HG03460 (cell line): ENCODE data around the gene RARS2.
"Not testable (repeated sequence)": the region's sequence is repeated elsewhere in the genome, so short reads cannot be mapped to it uniquely, and the experiment has no call there.

ENCODE experiments used
- ATAC-seq: cut with Tn5 transposase; IDR thresholded peaks from one replicate; pipeline ENCODE4 v1.9.1; 2021; ENCODE audit not compliant: unreplicated experiment

RARS2 gene, protein sequence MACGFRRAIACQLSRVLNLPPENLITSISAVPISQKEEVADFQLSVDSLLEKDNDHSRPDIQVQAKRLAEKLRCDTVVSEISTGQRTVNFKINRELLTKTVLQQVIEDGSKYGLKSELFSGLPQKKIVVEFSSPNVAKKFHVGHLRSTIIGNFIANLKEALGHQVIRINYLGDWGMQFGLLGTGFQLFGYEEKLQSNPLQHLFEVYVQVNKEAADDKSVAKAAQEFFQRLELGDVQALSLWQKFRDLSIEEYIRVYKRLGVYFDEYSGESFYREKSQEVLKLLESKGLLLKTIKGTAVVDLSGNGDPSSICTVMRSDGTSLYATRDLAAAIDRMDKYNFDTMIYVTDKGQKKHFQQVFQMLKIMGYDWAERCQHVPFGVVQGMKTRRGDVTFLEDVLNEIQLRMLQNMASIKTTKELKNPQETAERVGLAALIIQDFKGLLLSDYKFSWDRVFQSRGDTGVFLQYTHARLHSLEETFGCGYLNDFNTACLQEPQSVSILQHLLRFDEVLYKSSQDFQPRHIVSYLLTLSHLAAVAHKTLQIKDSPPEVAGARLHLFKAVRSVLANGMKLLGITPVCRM

GRCh38 chr6:87589693-87590416 is at the start of gene RARS2, which contains the start of gene ORC3:
Gene RARS2 (minus strand): TSS chr6:87589987. CDS start chr6:87589957, 30 bp downstream.
Gene ORC3 (plus strand): TSS chr6:87590135. CDS start chr6:87590169, 34 bp downstream.
- peak; percentile 100 for ATAC-seq

GRCh38 chr6:87639373-87639772 is 49.6 kb upstream of the RARS2 start:
- no peak for ATAC-seq

- ATAC-seq, result no peak
Observed at GRCh38 chr6:87637106-87637505, 47.3 kb upstream of the RARS2 start.

DNA sequence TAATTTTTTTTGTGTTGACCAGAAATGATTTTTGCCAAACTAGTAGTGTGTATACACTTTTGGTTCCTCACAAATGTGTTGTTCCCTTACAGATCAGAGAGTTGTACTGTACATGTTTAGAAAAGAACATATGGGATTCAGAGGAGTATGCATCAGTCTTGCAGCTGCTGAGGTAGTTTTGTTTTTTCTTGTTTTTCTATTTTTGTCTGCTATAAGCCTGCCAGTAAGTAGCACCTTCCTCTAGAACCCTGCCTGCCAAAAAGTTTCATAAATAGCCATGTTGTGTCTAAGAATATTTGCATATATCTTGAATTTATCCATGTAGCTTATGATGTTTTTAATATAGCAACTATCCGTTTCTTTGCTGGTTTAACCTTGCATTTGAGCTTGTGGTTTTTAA is 46.5 kb upstream of the RARS2 start:
- no peak for ATAC-seq

GRCh38 chr6:87633851-87634250 is 44.1 kb upstream of the RARS2 start:
- no peak for ATAC-seq

- no peak for ATAC-seq
Observed at GRCh38 chr6:87630746-87631145, 41.0 kb upstream of the RARS2 start.

DNA sequence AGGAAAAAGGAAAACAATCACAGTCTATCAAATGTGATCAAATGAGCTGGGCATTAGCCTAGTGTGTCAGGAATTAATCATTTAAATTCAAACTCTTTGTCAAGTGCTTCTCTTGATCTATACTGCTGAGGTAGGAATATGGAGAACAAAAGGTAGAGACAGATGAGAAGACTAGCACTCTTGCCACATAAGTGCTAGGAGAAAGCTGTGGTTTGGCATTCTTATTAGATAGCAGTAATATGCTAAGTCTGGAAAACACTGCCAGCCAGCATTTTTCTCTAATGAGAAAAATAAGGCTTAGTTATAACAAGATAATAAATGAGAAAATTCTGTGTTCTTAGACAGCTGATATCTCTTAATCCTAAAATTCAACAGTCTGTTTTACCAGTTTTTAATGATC is 39.1 kb upstream of the RARS2 start:
- ATAC-seq, result no peak

DNA sequence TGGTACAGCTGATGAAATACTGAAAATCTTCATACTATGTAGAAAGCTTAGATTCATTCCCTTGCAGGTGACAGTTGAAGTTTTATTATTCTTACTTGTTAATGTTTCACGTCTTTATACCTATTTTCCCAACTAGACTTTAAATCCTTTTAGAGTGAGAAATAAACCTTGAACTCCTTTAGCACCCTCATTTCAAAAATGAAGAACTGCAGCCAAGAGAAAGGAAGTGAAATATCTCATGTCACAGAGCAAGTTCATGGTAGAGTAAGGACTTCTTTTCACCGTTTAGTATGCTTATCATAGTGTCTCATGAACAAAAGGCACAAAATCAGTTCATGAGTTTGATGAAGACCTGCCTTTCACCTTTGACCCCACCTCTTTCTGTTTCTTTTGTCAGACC is 38.6 kb upstream of the RARS2 start:
- ATAC-seq, result no peak

- ATAC-seq, result no peak
Observed at GRCh38 chr6:87623248-87623647, 33.5 kb upstream of the RARS2 start.

DNA sequence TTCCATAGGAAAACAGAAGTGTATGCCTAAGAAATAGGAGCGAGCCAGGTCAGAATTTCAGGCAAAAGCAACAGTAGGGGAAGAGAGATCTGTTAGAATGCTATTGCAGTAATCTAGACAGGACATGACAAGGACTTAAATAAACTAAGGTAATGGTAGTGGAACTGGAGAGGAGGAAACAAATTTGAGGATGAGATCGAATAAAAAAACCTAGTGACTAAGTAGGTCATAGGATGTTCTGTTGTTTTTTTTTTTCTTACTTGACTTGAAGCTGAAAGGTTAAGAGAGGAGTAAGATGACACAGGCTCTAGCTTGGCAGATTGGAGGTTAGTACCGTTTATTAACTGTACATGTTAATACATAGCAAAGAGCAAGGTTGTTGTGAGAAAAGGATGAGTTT is 28.7 kb upstream of the RARS2 start:
- ATAC-seq, result no peak

DNA sequence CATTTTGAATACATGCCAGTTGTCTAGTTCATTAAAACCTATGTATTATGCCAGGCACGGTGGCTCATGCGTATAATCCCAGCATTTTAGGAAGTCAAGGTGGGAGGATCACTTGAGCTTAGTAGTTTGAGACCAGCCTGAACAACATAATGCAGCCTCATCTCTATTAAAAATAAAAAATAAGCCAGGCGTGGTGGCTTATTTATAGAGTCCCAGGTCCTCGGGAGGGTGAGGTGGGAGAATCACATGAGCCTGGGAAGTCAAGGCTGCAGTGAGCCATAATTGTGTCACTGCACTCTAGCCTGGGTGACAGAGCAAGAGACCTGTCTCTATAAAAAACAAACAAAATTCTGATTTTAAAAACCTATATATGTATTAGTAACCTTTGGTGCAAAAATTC is 27.6 kb upstream of the RARS2 start:
- no peak for ATAC-seq

DNA sequence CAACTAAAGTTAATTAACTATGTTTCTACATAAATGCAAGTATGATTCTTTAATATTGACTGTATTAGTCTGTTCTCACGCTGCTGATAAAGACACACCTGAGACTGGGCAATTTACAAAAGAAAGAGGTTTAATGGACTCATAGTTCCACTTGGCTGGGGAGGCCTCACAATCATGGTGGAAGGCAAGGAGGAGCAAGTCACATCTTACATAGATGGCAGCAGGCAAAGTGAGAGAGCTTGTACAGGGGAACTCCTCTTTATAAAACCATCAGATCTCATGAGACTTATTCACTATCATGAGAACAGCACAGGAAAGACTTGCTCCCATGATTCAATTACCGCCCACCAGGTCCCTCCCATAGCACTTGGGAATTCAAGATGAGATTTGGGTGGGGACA is 23.2 kb upstream of the RARS2 start:
- not testable (repeated sequence) for ATAC-seq

- no peak for ATAC-seq
Observed at GRCh38 chr6:87608802-87609201, 19.0 kb upstream of the RARS2 start.

- ATAC-seq, result no peak
Observed at GRCh38 chr6:87606199-87606598, 16.4 kb upstream of the RARS2 start.

DNA sequence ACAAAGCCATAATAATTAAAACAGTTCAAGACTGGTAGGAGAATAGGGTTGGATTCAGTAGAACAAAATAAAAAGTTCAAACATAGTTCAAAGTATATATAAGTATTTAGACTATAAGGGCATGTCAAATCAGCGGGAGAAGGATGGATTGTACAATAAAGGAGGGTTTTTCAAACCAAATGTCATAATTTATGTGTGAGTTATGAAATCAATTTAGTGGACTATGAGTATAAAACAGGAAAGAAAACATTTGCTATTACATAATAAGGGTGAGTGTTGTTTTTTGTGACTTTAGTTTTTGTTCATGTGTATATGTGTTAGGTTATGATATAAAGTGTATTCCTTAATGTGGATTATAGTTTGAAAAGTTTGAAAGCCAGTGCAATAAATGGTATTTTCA is 10.8 kb upstream of the RARS2 start:
- no peak for ATAC-seq

DNA sequence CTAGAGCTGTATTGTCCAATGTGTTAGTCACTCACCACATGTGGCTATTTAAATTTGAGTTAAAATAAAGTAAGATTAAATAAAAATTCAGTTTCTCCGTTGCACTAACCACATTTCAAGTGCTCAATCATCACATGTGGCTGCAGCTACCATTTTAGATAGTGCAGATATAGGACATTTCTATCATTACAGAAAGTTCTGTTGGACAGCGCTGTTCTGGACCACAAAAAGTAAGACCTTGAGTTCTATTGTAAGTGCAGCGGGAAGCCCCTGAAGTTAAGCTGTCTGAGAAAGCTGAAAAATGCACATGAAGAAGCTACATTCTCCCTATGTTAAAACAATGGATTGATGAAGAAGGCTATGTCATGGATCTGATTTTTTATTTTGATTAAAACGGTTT is 1.2 kb upstream of the RARS2 start:
- no peak for ATAC-seq

GRCh38 chr6:87590417-87590880 is 662 bp upstream of the RARS2 start:
- ATAC-seq, result no peak

- no peak for ATAC-seq
Observed at GRCh38 chr6:87588756-87589407, 905 bp downstream of the RARS2 start.

- no peak for ATAC-seq
Observed at GRCh38 chr6:87586371-87587077, 3.3 kb downstream of the RARS2 start.

DNA sequence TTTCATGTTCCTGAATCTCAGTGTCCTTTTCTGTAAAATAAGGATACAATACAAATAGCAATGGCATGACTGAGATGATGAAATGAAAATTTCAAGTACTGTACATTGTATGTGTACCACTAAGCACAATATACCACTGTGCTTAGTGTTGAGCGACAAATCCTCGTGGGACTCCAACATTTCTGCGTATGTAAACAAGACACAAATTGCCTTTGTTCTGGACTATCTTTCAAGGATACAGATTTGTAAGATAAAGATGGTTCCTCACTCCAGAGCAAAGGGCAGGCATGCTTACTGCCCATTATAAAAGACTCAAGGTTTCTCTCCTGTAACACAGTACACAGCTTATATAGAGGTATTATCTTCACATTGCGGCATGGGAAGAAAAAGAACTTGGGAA is 6.0 kb downstream of the RARS2 start:
- ATAC-seq, result no peak

DNA sequence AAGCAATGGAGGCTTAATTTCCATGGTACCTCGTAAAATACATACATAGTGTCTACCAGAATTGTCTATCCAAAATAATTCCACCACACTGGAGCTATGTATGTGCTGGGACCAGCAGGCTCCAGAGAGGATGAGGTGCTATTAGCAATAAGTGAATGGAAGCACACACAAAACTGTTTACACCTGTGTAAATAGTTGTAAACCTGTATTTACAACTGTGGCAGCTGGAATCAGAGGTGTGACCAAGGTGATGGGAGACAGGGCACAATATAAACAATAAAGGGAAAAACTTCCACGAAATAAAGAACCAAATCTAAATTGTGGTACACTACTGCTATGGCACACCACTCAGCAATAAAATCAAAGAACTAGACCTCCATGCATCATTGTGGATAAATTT is 14.4 kb downstream of the RARS2 start:
- no peak for ATAC-seq
